ENCODE measurements around the gene PM20D2. TPM values are rescaled to one million over a fixed set of nuclear protein-coding genes. Genes with fewer than 3 reads are reported as not detected.

The PM20D2 gene
- total RNA-seq, 2 experiments from 2014 or later, result 22.5 to 24.5 TPM

DNA sequence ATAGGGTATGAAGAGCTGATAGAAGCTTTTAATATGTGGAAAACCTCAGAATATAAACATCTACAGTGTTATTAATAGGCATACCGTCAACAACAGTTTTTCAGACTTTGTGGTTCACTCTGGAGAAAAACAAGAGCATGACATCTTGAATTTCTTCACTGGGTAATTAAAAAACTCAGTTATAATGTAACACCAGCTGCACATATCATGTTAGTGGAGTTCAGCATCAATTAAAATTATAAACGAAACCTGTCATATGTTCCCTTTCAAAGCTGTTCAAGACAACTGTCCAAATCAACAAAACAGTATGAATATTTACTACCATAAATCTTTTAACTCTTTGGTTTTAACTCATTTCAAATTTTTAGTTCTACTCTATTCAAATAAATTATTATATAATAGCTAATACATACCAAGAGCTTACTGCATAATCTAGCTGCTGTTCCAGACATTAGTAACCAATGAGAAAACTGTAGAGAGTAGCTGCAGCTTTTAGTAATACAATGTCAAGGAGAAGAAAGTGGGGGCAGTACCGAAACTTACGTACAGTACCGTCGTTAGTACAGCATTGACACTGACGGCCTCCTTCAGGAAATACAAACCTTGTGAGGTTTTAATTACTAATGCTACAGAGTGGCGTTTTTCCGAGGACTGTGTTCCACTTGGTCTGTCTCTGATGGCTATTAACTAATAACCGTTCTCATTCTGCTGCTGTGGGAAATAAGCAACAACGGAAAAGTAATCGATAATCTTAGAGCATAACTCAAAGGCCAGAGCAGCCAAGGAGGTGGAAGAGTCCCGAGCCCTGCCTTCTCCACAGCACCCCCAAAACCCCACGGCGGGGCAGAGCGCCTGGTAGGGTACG, 532 bp upstream of the PM20D2 start:
- no peaks in the 10 kb centered on the region for H3K27me3 Mint-ChIP-seq (ENCODE audit: low read depth)
- H3K27ac Mint-ChIP-seq, result peak overlapping the region; percentile 96
- H3K9me3 Mint-ChIP-seq (ENCODE audit: insufficient read depth), result no peaks in the 10 kb centered on the region
- H3K4me3 Mint-ChIP-seq, result peak overlapping the region; percentile 88
- DNase-seq (peak; percentile 57), ATAC-seq (peak; percentile 63)
- H3K4me1 Mint-ChIP-seq (ENCODE audit: low read depth), result peaks cover 38% of the 10 kb centered on the region
- ChIA-PET CTCF (interaction anchor here (0.8 to 4.3 kb wide), 15 partner anchors 9 to 489 kb away, joined by 3 to 27 read pairs (median 4); partner anchors contain the start of gene PNRC1), POLR2A (interaction anchor here (0.6 to 4.6 kb wide), 11 partner anchors 14 to 684 kb away, joined by 3 to 115 read pairs (median 3); partner anchors contain the start of genes CASP8AP2, PNRC1, RNGTT and UBE2J1)
- peaks cover 19% of the 10 kb centered on the region for H3K36me3 Mint-ChIP-seq (ENCODE audit: low read depth)

DNA sequence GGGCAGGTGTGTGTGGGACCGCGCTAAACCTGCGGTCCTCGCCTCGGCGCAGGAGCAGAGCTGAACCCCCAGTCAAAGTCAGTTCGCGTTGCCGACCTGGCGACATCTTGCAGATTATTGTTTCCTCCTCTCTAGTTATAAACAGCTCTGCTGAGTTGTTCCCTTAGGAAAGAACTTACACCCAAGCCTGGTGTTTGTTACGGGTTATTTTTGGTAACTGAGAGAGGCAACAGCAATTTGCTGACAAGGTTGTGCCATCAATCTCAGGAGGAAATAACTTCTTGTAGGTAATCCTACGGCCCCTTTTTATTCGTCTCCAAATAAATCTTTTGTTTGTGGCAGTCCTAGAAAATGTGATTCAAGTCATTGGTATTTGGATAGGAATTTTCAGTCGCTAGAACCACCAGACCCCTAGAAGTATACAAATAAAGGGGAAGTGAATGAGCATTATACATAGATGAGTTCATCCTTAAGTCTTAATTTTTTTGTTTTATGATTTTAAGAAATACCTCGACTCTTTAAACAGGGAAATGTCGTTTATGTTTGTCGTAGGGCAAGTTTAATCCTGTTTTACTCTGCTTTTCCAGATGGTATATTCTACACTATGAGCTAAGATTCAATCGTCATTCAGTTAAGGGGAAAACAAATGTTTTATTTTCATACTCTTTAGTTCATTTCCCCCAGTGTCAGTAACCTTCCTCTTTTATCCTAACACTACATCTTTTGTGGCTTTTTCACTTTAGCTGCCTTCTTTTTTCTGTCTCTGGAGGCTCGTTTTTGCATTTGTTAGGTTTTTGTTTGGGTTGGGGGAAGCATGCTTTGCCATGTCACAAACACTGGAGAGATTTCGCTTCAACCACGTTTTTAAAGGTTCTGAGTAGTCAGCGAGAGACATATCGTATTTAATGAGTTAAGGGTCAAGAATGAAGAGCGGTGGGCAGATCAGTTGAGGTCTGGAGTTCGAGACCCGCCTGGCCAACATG, 1.2 kb downstream of the PM20D2 start:
- Mint-ChIP-seq H3K27ac (peak overlapping the region; percentile 82), H3K4me3 (peak overlapping the region; percentile 79), H3K27me3 (ENCODE audit: low read depth) (no peaks in the 10 kb centered on the region), H3K4me1 (ENCODE audit: low read depth) (peaks cover 38% of the 10 kb centered on the region), H3K9me3 (ENCODE audit: insufficient read depth) (no peaks in the 10 kb centered on the region), H3K36me3 (ENCODE audit: low read depth) (peaks cover 25% of the 10 kb centered on the region)
- CTCF ChIA-PET, result interaction anchor here (0.6 to 4.3 kb wide), 11 partner anchors 11 to 229 kb away, joined by 3 to 27 read pairs (median 4); no protein-coding TSS in a partner anchor
- ATAC-seq (no peak), DNase-seq (peak; percentile 58)
- POLR2A ChIA-PET, result interaction anchor here (0.7 to 4.6 kb wide), 8 partner anchors 10 to 682 kb away, joined by 3 to 115 read pairs (median 3); partner anchors contain the start of genes CASP8AP2, PNRC1, SRSF12 and UBE2J1

GRCh38 chr6:89148016-89148750, 2.3 kb downstream of the PM20D2 start:
- no peaks in the 10 kb centered on the region for H3K27me3 Mint-ChIP-seq (ENCODE audit: low read depth)

GRCh38 chr6:89154131-89154530, 8.3 kb downstream of the PM20D2 start:
- Mint-ChIP-seq H3K27ac (no peak overlapping the region), H3K4me1 (ENCODE audit: low read depth) (peaks cover 3% of the 10 kb centered on the region), H3K9me3 (ENCODE audit: insufficient read depth) (no peaks in the 10 kb centered on the region), H3K4me3 (no peak overlapping the region), H3K27me3 (ENCODE audit: low read depth) (no peaks in the 10 kb centered on the region), H3K36me3 (ENCODE audit: low read depth) (peaks cover 45% of the 10 kb centered on the region)
- CTCF ChIA-PET, result interaction anchor here (0.6 to 1.5 kb wide), 3 partner anchors 9 to 368 kb away, joined by 3 read pairs; no protein-coding TSS in a partner anchor
- DNase-seq (no peak), ATAC-seq (no peak)
- POLR2A ChIA-PET, result interaction anchor here (0.7 kb wide), 1 partner anchor 187 kb away, joined by 4 read pairs; no protein-coding TSS in a partner anchor

More at GRCh38 chr6:89148016-89148750, 2.3 kb downstream of the PM20D2 start:
- CTCF ChIA-PET, result interaction anchor here (1.6 kb wide), 1 partner anchor 166 kb away, joined by 4 read pairs; no protein-coding TSS in a partner anchor
- Mint-ChIP-seq H3K9me3 (ENCODE audit: insufficient read depth) (no peaks in the 10 kb centered on the region), H3K27ac (no peak overlapping the region), H3K4me3 (peak overlapping the region; percentile 52), H3K36me3 (ENCODE audit: low read depth) (peaks cover 29% of the 10 kb centered on the region), H3K4me1 (ENCODE audit: low read depth) (peaks cover 38% of the 10 kb centered on the region)
- DNase-seq (no peak), ATAC-seq (no peak)
- POLR2A ChIA-PET, result interaction anchor here (0.6 kb wide), 1 partner anchor 66 kb away, joined by 4 read pairs; no protein-coding TSS in a partner anchor

DNA sequence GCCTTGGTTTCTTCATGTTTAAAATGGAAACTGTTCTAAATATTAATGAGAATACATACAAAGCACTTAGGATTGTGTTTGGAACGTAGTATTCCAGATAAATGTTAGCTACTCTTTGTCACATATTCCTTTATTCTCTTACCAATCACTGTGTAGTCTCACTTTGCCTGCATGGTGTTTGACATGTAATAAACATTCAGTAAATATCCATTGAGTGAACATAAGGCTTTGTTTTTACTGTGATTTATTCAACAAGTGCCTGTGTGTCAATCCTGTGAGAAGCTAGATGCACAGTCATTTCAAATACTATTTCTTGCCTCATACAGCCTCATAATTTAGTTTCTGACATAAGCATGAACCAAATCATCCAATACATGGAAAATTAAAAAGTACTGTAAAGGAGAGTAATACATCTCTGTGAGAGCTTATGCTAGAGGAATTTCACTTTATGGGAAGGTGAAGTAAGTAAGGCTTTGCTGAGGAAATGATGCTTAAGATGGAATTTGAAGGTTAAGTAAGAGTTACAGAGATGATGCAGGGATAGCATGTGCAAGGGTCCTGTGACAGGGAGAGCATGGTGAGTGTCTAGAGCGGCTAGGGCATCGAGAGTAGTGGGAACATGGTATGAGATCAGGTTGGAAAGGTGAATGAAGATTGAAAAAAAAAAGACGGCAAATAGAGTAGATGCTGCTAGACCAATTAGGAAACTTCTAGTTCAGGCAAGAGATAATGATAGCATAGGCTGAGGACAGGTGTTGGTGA, 14.7 kb downstream of the PM20D2 start:
- no peak overlapping the region for H3K4me3 Mint-ChIP-seq
- H3K27me3 Mint-ChIP-seq (ENCODE audit: low read depth), result no peaks in the 10 kb centered on the region
- POLR2A ChIA-PET, result no interaction called here
- H3K27ac Mint-ChIP-seq, result no peak overlapping the region
- no peaks in the 10 kb centered on the region for H3K4me1 Mint-ChIP-seq (ENCODE audit: low read depth)
- H3K36me3 Mint-ChIP-seq (ENCODE audit: low read depth), result peaks cover 34% of the 10 kb centered on the region
- DNase-seq (no peak), ATAC-seq (no peak)
- CTCF ChIA-PET, result interaction anchor here (1.3 to 1.8 kb wide), 2 partner anchors 10 to 178 kb away, joined by 4 to 5 read pairs; no protein-coding TSS in a partner anchor
- no peaks in the 10 kb centered on the region for H3K9me3 Mint-ChIP-seq (ENCODE audit: insufficient read depth)

- no peak for ATAC-seq
- POLR2A ChIA-PET, result no interaction called here
- DNase-seq, result no peak
- no peak overlapping the region for H3K4me3 Mint-ChIP-seq
- no peaks in the 10 kb centered on the region for H3K4me1 Mint-ChIP-seq (ENCODE audit: low read depth)
- H3K9me3 Mint-ChIP-seq (ENCODE audit: insufficient read depth), result no peaks in the 10 kb centered on the region
- H3K36me3 Mint-ChIP-seq (ENCODE audit: low read depth), result peaks cover 34% of the 10 kb centered on the region
- no peaks in the 10 kb centered on the region for H3K27me3 Mint-ChIP-seq (ENCODE audit: low read depth)
- CTCF ChIA-PET, result interaction anchor here (0.8 kb wide), 1 partner anchor 271 kb away, joined by 4 read pairs; no protein-coding TSS in a partner anchor
- no peak overlapping the region for H3K27ac Mint-ChIP-seq
Measured at GRCh38 chr6:89161326-89162046, 15.6 kb downstream of the PM20D2 start.

GRCh38 chr6:89162047-89162371, 16.2 kb downstream of the PM20D2 start:
- Mint-ChIP-seq H3K36me3 (ENCODE audit: low read depth) (peaks cover 33% of the 10 kb centered on the region), H3K4me3 (no peak overlapping the region), H3K27me3 (ENCODE audit: low read depth) (no peaks in the 10 kb centered on the region), H3K9me3 (ENCODE audit: insufficient read depth) (no peaks in the 10 kb centered on the region), H3K4me1 (ENCODE audit: low read depth) (no peaks in the 10 kb centered on the region), H3K27ac (no peak overlapping the region)
- ChIA-PET POLR2A (interaction anchor here (0.6 kb wide), 1 partner anchor 195 kb away, joined by 3 read pairs; no protein-coding TSS in a partner anchor), CTCF (interaction anchor here (0.8 kb wide), 1 partner anchor 270 kb away, joined by 4 read pairs; no protein-coding TSS in a partner anchor)
- DNase-seq, result no peak
- no peak for ATAC-seq

DNA sequence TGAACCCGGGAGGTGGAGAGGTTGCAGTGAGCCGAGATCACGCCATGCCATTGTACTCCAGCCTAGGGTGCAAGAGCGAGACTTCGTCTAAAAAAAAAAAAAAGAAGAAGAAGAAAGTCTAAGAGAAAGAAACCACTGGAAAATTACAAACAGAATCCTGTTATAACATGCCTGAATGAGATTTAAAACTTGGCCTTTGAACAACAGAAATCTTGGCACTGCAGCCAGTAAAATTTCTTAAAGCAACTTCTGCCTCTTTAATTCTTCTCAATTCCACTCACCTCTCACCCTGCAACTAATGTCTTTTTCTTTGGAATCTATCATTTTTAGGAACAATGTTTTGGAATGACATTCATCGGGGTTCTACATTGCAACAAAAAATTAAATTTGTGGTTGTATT, 26.3 kb downstream of the PM20D2 start:
- POLR2A ChIA-PET, result no interaction called here

DNA sequence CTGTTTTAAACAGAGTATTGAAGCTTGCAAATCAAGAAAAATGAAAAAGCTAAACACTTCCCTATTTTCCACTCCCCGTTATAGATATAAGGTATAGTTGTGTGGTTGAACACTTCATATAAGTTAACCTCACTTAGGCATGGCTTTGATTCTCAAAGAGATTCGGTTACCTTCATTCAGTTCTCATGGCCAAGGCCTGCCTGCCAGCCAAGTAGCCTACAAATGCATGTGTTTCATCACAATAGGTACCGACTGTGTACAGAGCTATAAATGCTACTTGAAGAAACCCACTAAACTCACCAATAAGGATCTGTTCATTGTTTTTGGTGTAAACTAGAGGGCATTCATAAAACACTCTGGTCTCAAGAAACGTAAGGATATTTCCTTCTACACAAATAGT, 27.8 kb downstream of the PM20D2 start:
- DNase-seq (no peak), ATAC-seq (no peak)
- CTCF ChIA-PET, result no interaction called here
- no peak overlapping the region for H3K27ac Mint-ChIP-seq
- POLR2A ChIA-PET, result no interaction called here
- H3K4me3 Mint-ChIP-seq, result no peak overlapping the region
- no peaks in the 10 kb centered on the region for H3K36me3 Mint-ChIP-seq (ENCODE audit: low read depth)
- H3K27me3 Mint-ChIP-seq (ENCODE audit: low read depth), result peaks cover 12% of the 10 kb centered on the region
- H3K9me3 Mint-ChIP-seq (ENCODE audit: insufficient read depth), result no peaks in the 10 kb centered on the region
- no peaks in the 10 kb centered on the region for H3K4me1 Mint-ChIP-seq (ENCODE audit: low read depth)

More for the DNA sequence above, 26.3 kb downstream of the PM20D2 start:
- no peaks in the 10 kb centered on the region for H3K36me3 Mint-ChIP-seq (ENCODE audit: low read depth)
- no peaks in the 10 kb centered on the region for H3K4me1 Mint-ChIP-seq (ENCODE audit: low read depth)
- H3K4me3 Mint-ChIP-seq, result no peak overlapping the region
- H3K27ac Mint-ChIP-seq, result no peak overlapping the region
- DNase-seq, result no peak
- H3K27me3 Mint-ChIP-seq (ENCODE audit: low read depth), result peaks cover 4% of the 10 kb centered on the region
- ATAC-seq, result no peak
- CTCF ChIA-PET, result no interaction called here
- H3K9me3 Mint-ChIP-seq (ENCODE audit: insufficient read depth), result no peaks in the 10 kb centered on the region

DNA sequence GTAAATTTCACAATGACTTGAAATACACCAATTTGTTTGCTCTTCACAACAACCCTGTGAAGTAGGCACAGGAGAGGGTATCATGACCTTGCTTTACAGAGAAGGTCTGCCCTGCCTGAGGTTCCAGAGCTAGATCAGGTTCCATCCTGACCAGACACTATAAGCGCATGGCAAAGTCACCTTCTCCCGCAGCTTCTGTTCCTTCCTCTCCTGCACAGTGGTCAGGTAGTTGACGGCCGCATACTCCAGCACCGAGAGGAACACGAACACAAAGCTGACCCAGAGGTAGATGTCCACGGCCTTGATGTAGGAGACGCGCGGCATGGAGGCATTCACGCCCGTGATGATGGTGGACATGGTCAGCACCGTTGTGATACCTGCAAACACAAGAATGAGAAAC, 34.3 kb downstream of the PM20D2 start:
- no peaks in the 10 kb centered on the region for H3K9me3 Mint-ChIP-seq (ENCODE audit: insufficient read depth)
- DNase-seq (no peak), ATAC-seq (no peak)
- no peak overlapping the region for H3K27ac Mint-ChIP-seq
- no peaks in the 10 kb centered on the region for H3K4me1 Mint-ChIP-seq (ENCODE audit: low read depth)
- H3K36me3 Mint-ChIP-seq (ENCODE audit: low read depth), result no peaks in the 10 kb centered on the region
- H3K27me3 Mint-ChIP-seq (ENCODE audit: low read depth), result peaks cover 38% of the 10 kb centered on the region
- POLR2A ChIA-PET, result no interaction called here
- H3K4me3 Mint-ChIP-seq, result no peak overlapping the region
- CTCF ChIA-PET, result no interaction called here
